Measurements from ENCODE around the gene MNT.

The MNT gene

DNA sequence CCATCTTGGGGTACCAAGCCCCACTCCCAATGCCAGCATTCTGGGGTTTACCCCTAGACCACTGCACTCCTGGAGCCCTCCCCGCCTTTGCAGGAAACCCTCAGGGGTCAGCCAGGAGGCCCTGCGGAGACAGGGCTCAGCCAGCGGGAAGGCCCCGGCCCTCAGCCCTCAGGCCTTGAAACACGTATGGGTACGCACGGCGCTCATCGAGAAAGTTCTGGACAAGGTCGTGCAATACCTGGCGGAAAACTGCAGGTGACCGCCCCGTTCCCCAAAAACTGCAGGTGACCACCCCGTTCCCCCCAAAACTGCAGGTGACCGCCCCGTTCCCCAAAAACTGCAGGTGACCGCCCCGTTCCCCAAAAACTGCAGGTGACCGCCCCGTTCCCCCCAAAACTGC lies 38.8 kb downstream of the MNT start:
- TF ChIP-seq SIN3A (IDR thresholded peaks at IDR 0.05; ENCODE audit: borderline replicate concordance, insufficient read depth, low read length) = no peak
- no peak for TF ChIP-seq TAF1 (IDR thresholded peaks at IDR 0.05; ENCODE audit: borderline replicate concordance, insufficient read depth, low read length)
- no peak for TF ChIP-seq POLR2AphosphoS5 (IDR thresholded peaks at IDR 0.05; ENCODE audit: low read depth, low read length)
- TF ChIP-seq, protein P1, sequence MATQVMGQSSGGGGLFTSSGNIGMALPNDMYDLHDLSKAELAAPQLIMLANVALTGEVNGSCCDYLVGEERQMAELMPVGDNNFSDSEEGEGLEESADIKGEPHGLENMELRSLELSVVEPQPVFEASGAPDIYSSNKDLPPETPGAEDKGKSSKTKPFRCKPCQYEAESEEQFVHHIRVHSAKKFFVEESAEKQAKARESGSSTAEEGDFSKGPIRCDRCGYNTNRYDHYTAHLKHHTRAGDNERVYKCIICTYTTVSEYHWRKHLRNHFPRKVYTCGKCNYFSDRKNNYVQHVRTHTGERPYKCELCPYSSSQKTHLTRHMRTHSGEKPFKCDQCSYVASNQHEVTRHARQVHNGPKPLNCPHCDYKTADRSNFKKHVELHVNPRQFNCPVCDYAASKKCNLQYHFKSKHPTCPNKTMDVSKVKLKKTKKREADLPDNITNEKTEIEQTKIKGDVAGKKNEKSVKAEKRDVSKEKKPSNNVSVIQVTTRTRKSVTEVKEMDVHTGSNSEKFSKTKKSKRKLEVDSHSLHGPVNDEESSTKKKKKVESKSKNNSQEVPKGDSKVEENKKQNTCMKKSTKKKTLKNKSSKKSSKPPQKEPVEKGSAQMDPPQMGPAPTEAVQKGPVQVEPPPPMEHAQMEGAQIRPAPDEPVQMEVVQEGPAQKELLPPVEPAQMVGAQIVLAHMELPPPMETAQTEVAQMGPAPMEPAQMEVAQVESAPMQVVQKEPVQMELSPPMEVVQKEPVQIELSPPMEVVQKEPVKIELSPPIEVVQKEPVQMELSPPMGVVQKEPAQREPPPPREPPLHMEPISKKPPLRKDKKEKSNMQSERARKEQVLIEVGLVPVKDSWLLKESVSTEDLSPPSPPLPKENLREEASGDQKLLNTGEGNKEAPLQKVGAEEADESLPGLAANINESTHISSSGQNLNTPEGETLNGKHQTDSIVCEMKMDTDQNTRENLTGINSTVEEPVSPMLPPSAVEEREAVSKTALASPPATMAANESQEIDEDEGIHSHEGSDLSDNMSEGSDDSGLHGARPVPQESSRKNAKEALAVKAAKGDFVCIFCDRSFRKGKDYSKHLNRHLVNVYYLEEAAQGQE (IDR thresholded peaks at IDR 0.05; ENCODE audit: insufficient read depth in 1 of 2, low read depth in 2 of 2, low read length in 2 of 2) = no peak
- TF ChIP-seq FOXP2 (optimal IDR thresholded peaks at IDR 0.05; ENCODE audit: borderline replicate concordance, extremely low read depth, extremely low read length, insufficient read depth) = no peak

DNA sequence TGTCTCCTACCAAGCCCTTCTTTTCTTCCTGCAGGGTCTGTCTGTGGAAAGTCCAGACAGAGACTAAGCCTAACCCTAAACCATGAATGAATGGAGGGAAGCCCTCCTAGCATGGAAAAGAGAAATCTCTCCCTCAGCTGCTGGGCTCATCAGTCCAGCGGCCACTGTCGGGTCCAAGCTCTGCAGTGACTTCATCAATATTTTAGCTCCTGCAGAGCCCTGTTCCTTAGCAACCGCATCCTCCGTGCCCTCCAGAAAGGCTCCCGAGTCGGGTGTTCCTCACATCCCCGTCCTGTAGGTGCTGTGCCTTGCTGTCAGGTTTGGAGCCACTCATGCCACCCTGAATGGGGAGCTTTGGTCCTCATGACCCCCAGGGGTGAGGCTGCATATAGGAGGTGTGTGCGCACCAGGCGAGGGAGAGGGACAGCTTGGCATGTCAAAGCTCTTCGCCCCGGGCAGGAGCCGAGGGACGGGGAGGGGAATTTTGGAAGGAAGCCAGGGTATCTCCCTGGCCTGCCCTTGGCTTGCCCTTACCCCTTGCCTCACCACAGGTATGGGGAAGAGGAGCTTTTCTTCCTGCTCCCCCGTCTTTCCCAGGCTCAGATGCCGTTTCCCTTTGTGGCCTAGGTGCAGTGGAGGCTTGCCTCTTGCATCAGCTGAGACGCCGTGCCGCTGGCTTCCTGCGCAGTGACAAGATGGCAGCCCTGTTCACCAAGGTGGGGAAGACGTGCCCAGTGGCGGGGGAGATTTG lies 39.7 kb downstream of the MNT start:
- TF ChIP-seq, protein P1 (IDR thresholded peaks at IDR 0.05; ENCODE audit: insufficient read depth in 1 of 2, low read depth in 2 of 2, low read length in 2 of 2) = no peak
- TF ChIP-seq FOXP2 (optimal IDR thresholded peaks at IDR 0.05; ENCODE audit: borderline replicate concordance, extremely low read depth, extremely low read length, insufficient read depth) (no peak), TAF1 (IDR thresholded peaks at IDR 0.05; ENCODE audit: borderline replicate concordance, insufficient read depth, low read length) (no peak), POLR2AphosphoS5 (IDR thresholded peaks at IDR 0.05; ENCODE audit: low read depth, low read length) (no peak), SIN3A (IDR thresholded peaks at IDR 0.05; ENCODE audit: borderline replicate concordance, insufficient read depth, low read length) (no peak)

DNA sequence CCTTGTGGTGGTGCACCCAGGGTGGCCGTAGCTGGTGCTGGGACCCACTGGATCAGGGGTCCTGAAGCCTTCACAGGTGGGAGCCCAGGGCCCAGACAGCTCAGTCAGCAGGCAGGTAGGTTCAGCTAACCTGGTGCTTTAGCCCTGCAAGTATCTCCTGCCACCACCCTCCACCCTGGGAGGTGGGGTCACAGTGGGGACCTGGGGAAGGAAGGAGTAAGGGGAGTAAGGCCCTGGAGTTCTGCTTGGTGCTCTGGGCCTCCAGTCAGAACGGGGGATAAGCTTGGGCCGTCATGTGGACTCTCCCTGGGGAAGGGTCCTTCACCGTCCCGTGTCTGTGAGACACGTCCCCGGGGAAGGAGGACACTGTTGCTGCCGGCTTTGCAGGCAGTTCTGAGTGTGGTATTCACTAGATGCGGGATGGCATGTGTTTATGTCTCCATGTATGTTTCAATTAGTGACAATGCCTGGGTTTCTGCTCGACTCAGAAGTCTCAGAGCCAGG lies 42.9 kb downstream of the MNT start:
- TF ChIP-seq POLR2AphosphoS5 (IDR thresholded peaks at IDR 0.05; ENCODE audit: low read depth, low read length) (no peak), TAF1 (IDR thresholded peaks at IDR 0.05; ENCODE audit: borderline replicate concordance, insufficient read depth, low read length) (no peak)

DNA sequence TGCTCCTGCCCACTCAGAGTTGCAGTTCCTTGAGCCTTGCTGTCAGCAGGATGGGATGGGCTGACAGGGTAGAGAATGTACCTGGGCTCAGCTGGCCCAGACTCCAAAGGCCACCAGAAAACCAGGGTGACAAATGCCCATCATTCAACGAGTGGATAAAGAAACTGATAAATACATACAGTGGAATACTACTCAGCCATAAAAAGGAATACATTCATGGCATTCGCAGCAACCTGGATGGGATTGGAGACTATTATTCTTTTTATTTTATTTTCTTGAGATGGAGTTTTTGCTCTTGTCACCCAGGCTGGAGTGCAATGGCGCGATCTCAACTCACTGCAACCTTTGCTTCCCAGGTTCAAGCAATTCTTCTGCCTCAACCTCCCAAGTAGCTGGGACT lies 43.6 kb downstream of the MNT start:
- TF ChIP-seq, protein P1 (IDR thresholded peaks at IDR 0.05; ENCODE audit: insufficient read depth in 1 of 2, low read depth in 2 of 2, low read length in 2 of 2) = no peak
- TF ChIP-seq TAF1 (IDR thresholded peaks at IDR 0.05; ENCODE audit: borderline replicate concordance, insufficient read depth, low read length) = no peak
- TF ChIP-seq SIN3A (IDR thresholded peaks at IDR 0.05; ENCODE audit: borderline replicate concordance, insufficient read depth, low read length) = no peak
- TF ChIP-seq FOXP2 (optimal IDR thresholded peaks at IDR 0.05; ENCODE audit: borderline replicate concordance, extremely low read depth, extremely low read length, insufficient read depth) = no peak
- no peak for TF ChIP-seq POLR2AphosphoS5 (IDR thresholded peaks at IDR 0.05; ENCODE audit: low read depth, low read length)

DNA sequence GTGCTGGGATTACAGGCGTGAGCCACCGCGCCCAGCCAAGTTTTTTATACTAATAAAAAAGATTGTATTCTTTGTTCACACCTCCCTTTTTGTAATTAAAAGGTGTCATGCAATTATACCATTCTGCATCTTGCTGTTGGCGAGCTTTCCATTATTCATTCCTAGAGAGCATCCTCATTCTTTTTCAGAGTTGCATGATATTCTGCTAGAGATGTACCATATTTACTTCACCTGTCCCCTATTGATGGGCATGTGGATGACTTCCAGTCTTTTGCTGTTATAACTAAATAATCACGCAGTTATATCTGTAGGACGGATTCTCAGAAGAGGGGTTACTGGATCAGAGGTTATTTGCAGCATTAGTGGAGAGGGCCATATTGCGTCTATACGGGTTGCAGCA lies 46.5 kb downstream of the MNT start:
- TF ChIP-seq TAF1 (IDR thresholded peaks at IDR 0.05; ENCODE audit: borderline replicate concordance, insufficient read depth, low read length) (no peak), SIN3A (IDR thresholded peaks at IDR 0.05; ENCODE audit: borderline replicate concordance, insufficient read depth, low read length) (no peak), POLR2AphosphoS5 (IDR thresholded peaks at IDR 0.05; ENCODE audit: low read depth, low read length) (no peak), FOXP2 (optimal IDR thresholded peaks at IDR 0.05; ENCODE audit: borderline replicate concordance, extremely low read depth, extremely low read length, insufficient read depth) (no peak)
- TF ChIP-seq, protein P1 (IDR thresholded peaks at IDR 0.05; ENCODE audit: insufficient read depth in 1 of 2, low read depth in 2 of 2, low read length in 2 of 2) = no peak

Measured in PFSK-1 (cell line).